G401.6 (cell line): ENCODE data around the gene GABRR1.

Experiments
- FAIRE-seq: peaks from 2 replicates; lab custom pipeline; 2012; peaks lifted over from hg19 to GRCh38; lab: Jason Lieb, UNC

GABRR1 gene

DNA sequence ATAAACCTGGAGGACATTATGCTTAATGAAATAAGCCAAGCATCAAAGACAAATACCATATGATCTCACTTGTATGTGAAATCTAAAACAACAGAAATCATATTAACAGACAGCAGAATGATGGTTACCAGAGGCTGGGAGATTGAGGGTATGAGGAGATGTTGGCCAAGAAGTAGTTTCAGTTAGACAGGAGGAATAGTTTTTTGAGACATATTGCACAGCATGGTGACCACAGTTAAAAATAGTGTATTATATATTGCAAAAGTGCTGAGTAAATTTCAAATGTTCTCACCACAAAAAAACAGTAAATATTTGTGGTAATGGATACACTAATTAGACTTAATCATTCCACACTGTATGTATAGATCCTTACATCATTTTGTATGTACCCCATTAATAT lies 1.8 kb downstream of the GABRR1 start:
- FAIRE-seq = no peak

DNA sequence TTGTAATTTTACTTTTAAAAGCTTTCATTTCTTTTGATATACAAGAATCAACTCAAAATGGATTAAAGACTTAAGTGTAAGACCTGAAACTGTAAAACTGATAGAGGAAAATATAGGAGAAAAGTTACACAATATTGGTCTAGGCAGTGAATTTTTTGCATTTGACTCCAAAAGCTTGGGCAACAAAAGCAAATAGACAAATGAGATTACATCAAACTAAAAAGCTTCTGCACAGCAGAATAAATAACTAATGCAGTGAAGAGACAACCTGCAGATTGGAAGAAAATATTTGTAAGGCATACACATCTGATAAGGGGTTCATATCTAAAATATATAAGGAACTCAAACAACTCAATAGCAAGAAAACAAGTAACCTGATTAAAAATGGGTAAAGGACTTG lies 3.0 kb downstream of the GABRR1 start:
- no peak for FAIRE-seq

DNA sequence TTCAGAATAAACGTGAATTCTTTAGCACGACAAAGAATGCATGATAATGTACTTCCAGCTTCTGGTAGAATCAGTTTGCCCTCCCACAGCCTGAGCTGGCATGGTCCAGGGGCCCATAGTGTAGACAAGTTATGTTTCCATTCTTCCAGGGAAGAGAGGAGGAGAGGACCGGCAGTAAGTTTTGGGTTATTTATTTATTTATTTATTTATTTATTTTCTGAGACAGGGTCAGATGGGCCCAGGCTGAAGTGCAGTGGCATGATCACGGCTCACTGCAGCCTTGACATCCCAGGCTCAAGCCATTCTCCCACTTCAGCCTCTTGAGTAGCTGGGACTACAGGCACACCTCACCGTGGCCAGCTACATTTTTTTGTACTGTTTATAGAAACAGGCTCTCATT lies 4.7 kb downstream of the GABRR1 start:
- FAIRE-seq = no peak

DNA sequence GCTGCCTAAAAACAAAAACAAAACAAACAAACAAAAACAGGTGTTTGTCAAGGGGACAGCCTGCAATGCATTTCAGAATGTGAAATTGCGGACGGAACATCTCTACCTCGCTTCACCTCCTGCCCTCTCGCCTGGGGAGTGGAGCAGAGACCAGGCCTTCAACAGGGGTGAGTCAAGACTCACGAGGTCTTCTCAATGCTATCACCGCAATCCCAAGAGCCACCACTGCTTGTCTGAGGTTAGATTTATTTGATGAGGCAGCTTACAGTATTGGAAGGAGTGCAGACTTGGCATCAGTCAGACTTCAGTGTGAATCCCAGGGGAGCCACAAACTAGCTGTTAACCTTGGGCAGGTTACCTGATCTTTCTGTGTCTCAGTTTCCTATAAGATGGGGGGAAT lies 7.7 kb downstream of the GABRR1 start:
- FAIRE-seq = no peak

GRCh38 chr6:89208551-89208950 lies 8.6 kb downstream of the GABRR1 start:
- no peak for FAIRE-seq

GRCh38 chr6:89205819-89206218 lies 11.3 kb downstream of the GABRR1 start:
- no peak for FAIRE-seq

GRCh38 chr6:89204096-89204495 lies 13.1 kb downstream of the GABRR1 start:
- no peak for FAIRE-seq

- FAIRE-seq = no peak
Measured at GRCh38 chr6:89200706-89201215, 16.4 kb downstream of the GABRR1 start.

GRCh38 chr6:89199579-89199978 lies 17.6 kb downstream of the GABRR1 start:
- FAIRE-seq = no peak

- no peak for FAIRE-seq
Measured at GRCh38 chr6:89198235-89198634, 18.9 kb downstream of the GABRR1 start.

- no peak for FAIRE-seq
Measured at GRCh38 chr6:89197141-89197540, 20.0 kb downstream of the GABRR1 start.

- no peak for FAIRE-seq
Measured at GRCh38 chr6:89194559-89194958, 22.6 kb downstream of the GABRR1 start.

- FAIRE-seq = no peak
Measured at GRCh38 chr6:89190741-89191140, 26.4 kb downstream of the GABRR1 start.

DNA sequence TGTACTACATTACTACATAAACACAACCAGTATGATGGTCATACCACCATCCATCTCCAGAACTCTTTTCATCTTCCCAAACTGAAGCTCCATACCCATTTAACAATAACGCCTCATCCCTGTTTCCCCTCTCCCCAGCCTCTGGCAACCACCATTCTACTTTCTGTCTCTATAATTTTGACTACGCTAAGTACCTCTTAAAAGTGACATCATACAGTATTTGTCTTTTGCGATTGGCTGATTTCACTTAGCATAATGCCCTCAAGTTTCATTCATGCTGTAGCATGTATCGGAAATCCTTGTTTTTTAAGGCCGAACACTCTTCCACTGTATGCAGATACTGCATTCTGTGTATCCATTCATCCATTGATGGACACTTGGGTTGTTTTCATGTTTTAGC lies 29.7 kb downstream of the GABRR1 start:
- FAIRE-seq = no peak

- FAIRE-seq = no peak
Measured at GRCh38 chr6:89186762-89187161, 30.4 kb downstream of the GABRR1 start.

DNA sequence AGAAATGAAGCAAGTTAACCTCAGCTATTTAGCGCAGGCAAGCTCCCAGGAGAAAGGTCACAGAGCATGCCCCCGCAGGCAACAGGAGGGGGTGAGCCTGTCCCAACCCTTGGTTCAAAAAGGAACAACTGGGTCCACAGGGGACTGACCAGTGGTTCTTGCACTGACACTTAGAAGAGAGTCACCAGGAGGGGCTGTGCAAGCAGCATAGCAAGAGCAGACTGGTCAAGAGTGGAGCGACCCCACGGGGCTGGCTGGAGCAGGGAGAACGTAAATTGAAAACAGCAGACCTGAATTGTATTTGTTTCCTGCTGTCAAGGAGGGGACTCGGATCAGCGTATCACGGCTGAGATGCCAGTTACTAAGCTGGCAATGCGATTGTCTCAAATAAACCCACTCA lies 32.8 kb downstream of the GABRR1 start:
- FAIRE-seq = no peak

DNA sequence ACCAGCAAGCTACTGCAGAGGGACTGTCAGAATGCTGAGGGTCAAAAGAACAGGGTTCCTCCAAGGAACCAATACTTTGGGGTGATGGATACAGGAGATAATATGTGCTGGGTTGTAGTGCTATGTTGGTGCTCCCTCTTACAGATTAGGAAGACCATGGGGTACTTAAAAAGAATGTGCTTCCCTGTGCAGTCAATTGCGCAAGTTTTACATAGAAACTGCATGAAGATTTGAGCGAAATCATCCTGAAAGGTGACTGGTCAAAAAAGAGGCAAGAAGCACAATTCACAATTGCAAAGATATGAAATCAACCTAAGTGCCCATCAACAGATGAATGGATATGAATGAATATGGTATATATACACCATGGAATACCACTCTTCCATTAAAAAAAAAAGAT lies 33.9 kb downstream of the GABRR1 start:
- no peak for FAIRE-seq

DNA sequence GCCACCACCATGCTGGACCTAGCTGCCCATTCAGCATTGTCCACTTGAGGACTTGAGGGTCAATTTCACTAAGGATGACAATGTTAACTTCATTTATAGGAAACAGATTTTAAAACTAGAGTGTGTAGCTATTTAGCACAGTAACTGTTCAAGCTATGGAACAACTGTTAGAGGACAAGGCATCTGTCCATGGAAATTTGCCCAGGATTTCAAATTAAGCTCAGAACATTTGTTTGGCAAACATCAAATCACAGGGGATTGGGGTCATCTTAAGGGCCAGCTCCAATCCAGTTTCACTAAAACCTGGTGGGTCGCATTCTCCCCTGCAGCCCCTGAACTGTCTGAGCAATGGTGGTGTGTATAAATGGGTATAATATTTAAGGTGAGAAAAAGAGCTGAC lies 36.2 kb downstream of the GABRR1 start:
- no peak for FAIRE-seq

GRCh38 chr6:89180112-89180511 lies 37.0 kb downstream of the GABRR1 start:
- no peak for FAIRE-seq

DNA sequence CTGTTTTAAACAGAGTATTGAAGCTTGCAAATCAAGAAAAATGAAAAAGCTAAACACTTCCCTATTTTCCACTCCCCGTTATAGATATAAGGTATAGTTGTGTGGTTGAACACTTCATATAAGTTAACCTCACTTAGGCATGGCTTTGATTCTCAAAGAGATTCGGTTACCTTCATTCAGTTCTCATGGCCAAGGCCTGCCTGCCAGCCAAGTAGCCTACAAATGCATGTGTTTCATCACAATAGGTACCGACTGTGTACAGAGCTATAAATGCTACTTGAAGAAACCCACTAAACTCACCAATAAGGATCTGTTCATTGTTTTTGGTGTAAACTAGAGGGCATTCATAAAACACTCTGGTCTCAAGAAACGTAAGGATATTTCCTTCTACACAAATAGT lies 43.5 kb downstream of the GABRR1 start:
- FAIRE-seq = no peak

DNA sequence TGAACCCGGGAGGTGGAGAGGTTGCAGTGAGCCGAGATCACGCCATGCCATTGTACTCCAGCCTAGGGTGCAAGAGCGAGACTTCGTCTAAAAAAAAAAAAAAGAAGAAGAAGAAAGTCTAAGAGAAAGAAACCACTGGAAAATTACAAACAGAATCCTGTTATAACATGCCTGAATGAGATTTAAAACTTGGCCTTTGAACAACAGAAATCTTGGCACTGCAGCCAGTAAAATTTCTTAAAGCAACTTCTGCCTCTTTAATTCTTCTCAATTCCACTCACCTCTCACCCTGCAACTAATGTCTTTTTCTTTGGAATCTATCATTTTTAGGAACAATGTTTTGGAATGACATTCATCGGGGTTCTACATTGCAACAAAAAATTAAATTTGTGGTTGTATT lies 45.0 kb downstream of the GABRR1 start:
- FAIRE-seq = no peak

- no peak for FAIRE-seq
Measured at GRCh38 chr6:89162047-89162371, 55.1 kb downstream of the GABRR1 start.

DNA sequence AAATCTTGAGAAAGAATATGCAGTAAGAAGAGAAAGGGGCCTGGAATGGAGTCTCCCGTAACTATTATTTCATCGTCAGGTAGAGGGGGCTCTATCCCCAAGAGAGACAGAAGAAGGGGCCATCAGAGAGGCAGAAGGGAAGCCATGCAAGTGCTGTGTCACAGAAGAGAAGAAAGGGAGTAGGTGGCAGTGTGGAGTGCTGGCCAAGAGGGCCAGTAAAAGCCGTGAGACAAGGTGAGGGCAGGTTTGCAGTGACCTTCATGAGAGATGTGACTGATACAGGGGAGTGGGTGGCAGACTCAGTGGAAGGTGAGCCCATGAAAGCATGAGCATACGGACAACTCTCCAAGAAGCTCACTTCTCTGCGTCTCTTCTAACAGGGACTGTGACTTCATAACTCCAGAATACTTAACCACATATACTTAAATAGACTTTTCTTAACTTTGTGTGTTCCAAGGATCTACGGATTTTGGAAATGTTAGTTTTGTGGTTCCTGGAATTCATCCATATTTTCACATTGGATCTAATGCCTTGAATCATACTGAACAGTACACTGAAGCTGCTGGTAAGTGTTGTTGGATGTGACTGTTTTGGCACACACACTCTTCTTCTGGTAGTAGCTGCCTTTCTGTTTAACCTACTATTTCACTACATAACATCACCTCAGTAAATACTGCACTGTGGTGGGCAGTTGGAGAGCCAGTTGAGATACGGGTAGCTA lies 55.7 kb downstream of the GABRR1 start:
- no peak for FAIRE-seq

- no peak for FAIRE-seq
Measured at GRCh38 chr6:89160331-89161092, 56.6 kb downstream of the GABRR1 start.
